Diencephalon (tissue), 1 donor: ENCODE data around the gene RPUSD4. TPM values are rescaled to one million over a fixed set of nuclear protein-coding genes. Genes with fewer than 3 reads are reported as not detected.

Experiments
- small RNA-seq: library from RNA; depleted of rRNA; stranded (forward); fragments of <200 nt; gene quantifications from one replicate; pipeline ENCODE3, GENCODE V24; 2014
- total RNA-seq: library from RNA; depleted of rRNA; stranded (reverse); fragments of >200 nt; gene quantifications from one replicate; pipeline ENCODE4 v1.2.3, GENCODE V29; 2014

Gene RPUSD4, protein sequence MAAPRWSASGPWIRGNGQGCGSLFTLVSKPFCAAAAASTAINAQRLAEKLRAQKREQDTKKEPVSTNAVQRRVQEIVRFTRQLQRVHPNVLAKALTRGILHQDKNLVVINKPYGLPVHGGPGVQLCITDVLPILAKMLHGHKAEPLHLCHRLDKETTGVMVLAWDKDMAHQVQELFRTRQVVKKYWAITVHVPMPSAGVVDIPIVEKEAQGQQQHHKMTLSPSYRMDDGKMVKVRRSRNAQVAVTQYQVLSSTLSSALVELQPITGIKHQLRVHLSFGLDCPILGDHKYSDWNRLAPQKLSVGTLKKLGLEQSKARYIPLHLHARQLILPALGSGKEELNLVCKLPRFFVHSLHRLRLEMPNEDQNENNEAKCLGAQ
- total RNA-seq = 33.0 TPM

GRCh38 chr11:126211236-126212088 lies at the start of gene RPUSD4, which contains the start of gene FAM118B:
Gene RPUSD4, minus strand, starts transcription at chr11:126211650. Its CDS starts 12 bp downstream, at chr11:126211638.
Gene FAM118B, plus strand, starts transcription at chr11:126211782. Its CDS starts 23,220 bp downstream, at chr11:126235002.

Small RNA genes within 50 kb of the gene (small RNA-seq; reads per million reads assigned to genes)
- gene AP001893.2 (not detected), gene RN7SL351P (not detected), gene RNU4-86P (not detected)

Other genes starting within 250 kb of the RPUSD4 start
- 29.1 TPM for gene CDON, start 148.8 kb downstream of the RPUSD4 start, total RNA-seq
- 21.2 TPM for gene FAM118B, start 132 bp upstream of the RPUSD4 start, total RNA-seq
- 18.9 TPM for gene SRPRA, start 57.2 kb upstream of the RPUSD4 start, total RNA-seq
- gene FOXRED1, start 57.5 kb upstream of the RPUSD4 start, total RNA-seq = 19.4 TPM
- gene TIRAP, start 71.4 kb upstream of the RPUSD4 start, total RNA-seq = 3.2 TPM
- 5.5 TPM for gene DCPS, start 92.4 kb upstream of the RPUSD4 start, total RNA-seq
- 22.1 TPM for gene ST3GAL4, start 144.0 kb upstream of the RPUSD4 start, total RNA-seq